ENCODE data around the gene PHPT1.
"Not testable (repeated sequence)": the region's sequence is repeated elsewhere in the genome, so short reads cannot be mapped to it uniquely, and the experiment has no call there.

Gene PHPT1

DNA sequence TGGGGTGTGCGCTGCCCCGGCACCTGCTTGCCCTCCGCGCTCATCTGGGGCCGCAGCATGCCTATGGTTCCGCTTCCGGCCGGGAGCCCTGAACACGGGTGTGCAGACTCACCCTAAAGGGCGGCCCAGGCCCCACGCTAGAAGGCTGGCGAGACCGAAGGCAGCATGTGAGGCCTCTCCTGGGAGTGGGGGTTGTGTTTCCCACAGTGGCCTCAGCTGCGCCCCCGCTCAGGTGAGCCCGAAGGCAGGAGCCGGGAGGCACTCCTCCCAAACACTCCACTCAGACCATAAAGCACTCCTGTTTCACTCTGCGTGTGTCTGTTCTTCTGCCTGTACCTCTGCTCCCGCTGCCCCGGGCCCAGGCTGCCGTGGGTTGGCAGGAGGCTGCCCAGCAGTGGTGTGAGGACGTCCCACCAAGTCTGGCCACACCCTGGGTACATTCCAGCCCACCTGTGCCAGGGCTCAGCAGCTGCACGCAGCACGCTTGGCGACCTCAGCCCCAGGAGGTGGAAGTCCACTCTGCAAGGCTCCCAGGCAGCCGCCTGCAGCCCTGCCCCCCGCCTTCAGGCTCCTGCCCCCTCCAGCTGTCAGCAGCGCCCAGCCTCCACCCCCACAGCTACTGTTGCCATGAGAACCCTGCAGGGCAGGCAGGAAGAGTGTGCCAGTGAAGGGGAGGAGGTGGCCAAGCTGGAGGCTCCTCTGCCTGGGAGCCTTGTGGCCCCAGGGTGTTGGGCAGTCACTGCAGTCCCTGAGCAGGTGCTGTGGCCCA is 8.1 kb upstream of the PHPT1 start:
- no peak overlapping the region for H3K4me3 ChIP-seq (ENCODE audit: low read length)
- DNase-seq (ENCODE audit: low read depth): peak; percentile 59
- TF ChIP-seq, protein P1, sequence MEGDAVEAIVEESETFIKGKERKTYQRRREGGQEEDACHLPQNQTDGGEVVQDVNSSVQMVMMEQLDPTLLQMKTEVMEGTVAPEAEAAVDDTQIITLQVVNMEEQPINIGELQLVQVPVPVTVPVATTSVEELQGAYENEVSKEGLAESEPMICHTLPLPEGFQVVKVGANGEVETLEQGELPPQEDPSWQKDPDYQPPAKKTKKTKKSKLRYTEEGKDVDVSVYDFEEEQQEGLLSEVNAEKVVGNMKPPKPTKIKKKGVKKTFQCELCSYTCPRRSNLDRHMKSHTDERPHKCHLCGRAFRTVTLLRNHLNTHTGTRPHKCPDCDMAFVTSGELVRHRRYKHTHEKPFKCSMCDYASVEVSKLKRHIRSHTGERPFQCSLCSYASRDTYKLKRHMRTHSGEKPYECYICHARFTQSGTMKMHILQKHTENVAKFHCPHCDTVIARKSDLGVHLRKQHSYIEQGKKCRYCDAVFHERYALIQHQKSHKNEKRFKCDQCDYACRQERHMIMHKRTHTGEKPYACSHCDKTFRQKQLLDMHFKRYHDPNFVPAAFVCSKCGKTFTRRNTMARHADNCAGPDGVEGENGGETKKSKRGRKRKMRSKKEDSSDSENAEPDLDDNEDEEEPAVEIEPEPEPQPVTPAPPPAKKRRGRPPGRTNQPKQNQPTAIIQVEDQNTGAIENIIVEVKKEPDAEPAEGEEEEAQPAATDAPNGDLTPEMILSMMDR (conservative IDR thresholded peaks at IDR 0.05; ENCODE audit: low read length): no peak

DNA sequence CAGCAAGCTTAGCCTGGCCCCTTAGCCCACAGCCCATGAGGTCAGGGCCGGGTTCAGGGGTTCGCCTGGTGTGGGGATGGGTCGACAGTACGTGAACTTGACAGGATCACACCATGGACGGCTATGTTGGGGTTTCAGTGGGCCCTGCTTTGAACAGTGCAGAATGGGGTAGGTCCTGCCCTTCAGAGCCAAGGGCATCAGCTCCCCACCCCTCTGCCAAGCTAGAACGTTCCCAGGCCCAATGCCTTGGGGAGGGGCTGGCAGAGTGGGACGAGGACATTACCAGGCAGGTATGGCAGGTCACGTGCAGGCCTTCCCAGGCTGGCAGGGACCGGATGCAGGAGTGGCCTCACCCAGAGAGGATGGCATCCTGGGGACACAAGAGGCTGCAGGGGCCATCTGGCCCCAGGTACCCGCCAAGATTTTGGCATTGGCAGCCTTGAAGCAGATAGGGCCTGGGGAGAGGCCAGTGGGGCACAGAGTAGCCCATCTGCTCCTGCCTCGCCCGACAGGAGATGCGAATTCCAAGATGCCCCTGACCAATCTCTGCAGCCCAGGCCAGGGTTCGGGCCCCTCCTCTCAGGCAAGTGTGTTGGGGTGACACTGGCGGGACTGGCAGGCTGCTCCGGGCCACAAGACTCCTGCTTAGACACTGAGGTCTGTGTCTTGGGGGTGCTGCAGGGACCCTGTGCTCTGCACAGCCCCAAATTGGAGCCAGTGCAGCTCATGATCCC is 7.4 kb upstream of the PHPT1 start:
- DNase-seq (ENCODE audit: low read depth); H3K4me3 ChIP-seq (ENCODE audit: low read length): not testable (repeated sequence)

DNA sequence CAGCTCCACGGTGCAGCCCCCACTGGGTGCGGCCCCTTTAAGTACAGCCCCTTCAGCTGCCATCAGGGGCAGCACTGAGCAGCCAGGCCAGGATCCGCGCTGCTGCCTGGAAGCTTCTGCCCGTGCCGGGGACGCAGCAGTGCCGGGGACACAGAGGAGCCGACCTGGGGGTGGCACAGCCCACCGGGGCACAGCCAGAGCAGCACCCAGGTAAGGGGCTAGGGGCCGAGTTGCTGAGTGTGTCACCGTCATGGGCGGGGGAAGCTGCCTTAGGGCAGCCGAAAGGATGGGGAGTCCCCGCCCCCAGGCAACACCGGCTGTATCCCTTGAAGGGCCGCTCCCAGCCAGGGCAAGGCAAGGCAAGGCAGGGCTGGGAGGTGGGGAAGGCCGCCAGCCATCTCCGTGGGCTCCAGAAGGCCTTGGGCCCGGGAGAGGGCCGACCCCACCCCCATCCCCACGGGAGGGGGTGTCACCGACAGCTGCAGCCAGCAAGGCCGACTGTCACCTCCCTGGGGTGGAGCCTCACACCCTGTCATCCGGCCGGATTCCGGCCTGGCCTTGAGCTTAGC is 6.7 kb upstream of the PHPT1 start, which contains the start of gene AJM1:
Gene AJM1 (plus strand): TSS at position 99 of the 569 bp plus-strand sequence. CDS start 1,937 bp downstream, outside the sequence.
- peak within 1 kb of the TSS; percentile 67 for H3K4me3 ChIP-seq (ENCODE audit: low read length)
- TF ChIP-seq, protein P1 (conservative IDR thresholded peaks at IDR 0.05; ENCODE audit: low read length): peak; percentile 73
- DNase-seq (ENCODE audit: low read depth): peak; percentile 65

DNA sequence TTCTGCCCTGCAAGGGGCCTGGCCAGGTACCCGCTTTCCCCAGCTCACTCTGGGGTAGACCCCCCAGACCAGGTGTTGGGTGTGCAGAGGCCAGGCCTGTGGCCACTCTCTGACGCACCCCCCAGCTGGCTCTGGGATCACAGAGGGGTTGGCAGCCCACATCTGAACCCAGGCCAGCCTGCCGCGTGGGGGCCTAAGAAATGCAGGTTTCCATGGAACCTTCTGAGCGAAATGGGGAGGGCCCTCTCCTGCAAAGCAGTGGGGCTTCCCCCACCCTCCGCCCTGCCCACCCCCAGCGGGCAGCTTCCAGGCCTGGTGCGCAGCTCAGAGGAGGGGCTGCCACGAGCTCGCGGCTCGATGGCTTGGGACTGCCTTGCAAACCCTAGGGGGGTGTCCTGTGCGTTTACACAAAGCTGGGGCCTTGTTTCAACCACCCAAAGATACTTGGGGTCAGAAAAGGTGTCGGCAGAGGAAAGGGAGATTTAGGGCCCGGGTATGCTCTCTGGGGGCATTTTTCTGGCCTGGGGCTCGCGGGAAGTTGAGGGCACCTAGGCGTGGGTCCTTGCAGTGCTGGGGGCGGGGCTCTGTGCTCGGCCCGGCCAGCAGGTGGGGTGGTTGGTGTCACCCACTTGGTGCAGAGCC is 5.9 kb upstream of the PHPT1 start:
- not testable (repeated sequence) for DNase-seq (ENCODE audit: low read depth); H3K4me3 ChIP-seq (ENCODE audit: low read length)

DNA sequence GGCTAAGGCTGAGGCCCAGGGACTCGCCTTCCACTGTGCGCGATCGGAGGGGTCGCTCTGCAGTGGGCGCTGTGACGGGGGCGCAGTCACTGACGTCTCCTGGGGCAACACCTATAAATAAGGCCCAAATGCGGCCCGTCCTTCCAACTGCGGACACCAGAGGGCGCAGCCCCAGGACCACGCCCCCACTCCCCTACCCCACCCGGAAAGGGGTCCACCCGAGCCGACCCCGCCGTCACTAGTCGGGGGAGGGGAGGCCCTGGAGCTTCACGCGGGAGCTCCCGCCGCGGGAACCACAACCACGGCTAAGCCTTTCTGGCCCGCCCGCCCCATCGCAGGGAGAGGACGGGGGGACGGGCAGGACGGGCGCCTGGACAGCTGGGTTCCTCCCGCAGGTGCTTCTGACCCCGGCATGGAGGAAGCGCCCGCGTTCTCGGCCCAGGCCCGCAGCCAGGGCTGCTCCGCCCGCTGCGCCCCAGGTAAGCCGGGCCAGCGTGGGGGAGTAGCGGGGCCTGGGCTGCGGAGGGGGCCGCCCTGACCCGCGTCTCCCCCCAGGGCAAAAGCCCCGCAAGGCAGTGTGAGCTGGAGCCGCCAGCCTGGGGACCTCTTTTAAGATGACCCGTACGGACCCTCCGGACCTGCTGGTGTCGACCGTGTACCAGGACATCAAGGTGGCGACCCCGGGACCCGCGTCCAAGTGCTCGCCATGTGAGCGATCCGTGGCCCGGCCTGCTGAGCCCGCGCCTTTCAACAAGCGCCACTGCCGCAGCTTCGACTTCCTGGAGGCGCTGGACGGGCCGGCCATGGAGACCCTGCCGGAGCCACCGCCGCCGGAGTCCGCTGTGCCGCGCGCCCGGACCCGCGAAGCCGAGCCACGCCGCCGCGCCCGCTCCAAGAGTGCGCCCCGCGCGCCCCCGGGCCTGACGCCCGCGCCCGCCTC is 5.1 kb upstream of the PHPT1 start:
- not testable (repeated sequence) for DNase-seq (ENCODE audit: low read depth); H3K4me3 ChIP-seq (ENCODE audit: low read length)
- TF ChIP-seq, protein P1 (conservative IDR thresholded peaks at IDR 0.05; ENCODE audit: low read length): peak; percentile 36

DNA sequence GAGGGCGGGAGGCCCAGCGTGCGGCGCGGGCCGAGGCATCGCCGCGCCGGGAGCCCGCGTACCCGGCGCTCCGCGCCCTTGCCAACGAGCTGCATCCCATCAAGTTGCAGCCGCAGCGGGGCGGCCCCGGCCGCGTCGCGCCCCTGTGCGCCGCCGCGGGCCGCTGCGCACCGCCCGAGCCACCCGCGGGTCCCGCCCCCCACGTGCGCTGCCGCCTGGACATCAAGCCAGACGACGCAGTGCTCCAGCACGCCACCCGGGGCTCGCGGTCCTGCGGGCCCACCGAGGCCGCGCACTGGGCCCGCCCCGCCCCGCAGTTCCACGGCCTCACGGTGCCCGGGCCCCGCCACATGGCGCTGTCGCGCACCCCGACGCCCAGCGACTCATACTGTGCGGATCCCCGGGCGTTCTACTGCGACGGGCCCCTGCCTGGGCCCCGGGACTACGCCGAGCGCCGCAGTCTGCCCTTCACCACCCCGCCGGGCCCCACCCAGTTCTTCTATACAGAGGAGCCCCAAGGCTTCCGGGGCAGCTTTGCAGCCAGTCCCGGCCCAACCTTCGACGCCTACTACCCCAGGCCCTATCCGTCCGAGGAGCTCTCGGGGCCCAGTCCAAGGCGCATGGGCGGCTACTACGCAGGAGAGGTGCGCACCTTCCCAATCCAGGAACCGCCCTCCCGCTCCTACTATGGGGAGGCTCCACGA is 4.3 kb upstream of the PHPT1 start:
- DNase-seq (ENCODE audit: low read depth): no peak
- TF ChIP-seq, protein P1 (conservative IDR thresholded peaks at IDR 0.05; ENCODE audit: low read length): no peak
- no peak overlapping the region for H3K4me3 ChIP-seq (ENCODE audit: low read length)
